Activated naive CD4-positive, alpha-beta T cell treated with Interleukin-2 at 50 U/mL for 16 hours (primary cell): Measurements from ENCODE around the gene FABP3.

ENCODE experiments used
- DNase-seq: peaks from one replicate; pipeline ENCODE4 v3.0.0-alpha.2; 2020

Gene FABP3

DNA sequence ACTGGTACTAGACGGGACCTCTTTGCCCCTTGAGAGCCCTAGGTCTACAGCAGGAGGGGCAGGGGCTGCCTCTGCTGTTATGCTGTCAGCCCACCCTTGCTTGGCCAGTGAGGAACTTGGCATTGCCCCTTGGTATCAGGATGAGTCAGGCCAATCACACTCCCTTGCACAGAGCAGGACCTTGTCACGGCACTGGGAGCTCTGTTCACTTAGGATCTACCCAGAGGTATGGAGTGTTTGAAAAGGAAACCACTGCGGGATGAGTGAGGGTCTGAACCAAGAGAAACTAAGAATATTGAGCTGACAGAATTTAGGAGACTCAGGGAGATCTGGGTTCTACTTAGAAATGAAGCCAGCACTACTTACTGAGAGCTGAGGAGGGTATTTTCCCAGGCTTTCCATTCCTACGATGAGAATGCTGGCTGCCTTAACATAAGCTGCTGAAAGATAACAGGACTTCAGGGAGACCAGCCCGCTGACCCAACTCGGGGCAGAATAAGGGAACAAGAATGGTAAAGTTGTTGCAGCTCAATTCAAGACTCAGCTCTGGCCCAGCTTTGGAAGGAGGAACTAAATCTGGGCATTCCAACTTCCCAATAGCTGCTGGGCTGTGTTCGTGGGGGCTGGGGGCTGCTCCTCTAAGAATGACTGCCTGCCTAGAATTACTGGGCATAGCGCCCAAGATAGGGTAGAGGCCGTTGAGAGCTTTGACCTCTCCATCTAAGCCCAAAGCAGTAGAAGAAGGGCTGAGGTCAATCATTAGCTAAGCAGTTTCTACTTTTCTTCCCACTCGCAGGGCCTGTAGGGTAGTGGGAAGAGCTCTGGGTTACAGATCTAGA lies 1.5 kb downstream of the FABP3 start:
- no peak for DNase-seq

DNA sequence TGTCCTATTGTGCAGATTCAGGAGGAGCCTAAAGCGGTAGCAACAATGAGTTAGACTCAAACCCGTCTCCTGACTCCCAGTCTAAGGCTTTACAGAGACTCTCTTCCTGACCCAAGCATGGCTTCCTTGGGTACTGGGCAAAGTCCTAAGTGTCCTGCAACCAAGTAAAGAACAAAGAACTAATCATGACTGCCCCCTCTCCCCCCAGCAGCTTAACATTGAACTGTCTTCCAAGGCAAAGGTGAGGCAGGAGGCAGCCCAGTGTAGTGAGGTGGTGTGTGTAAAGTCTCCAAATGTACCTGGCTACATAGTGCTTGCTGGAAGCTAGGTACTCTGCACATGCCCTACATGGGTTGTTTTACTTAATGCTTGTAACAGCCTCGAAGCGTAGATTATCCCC lies 2.3 kb downstream of the FABP3 start:
- DNase-seq = no peak

DNA sequence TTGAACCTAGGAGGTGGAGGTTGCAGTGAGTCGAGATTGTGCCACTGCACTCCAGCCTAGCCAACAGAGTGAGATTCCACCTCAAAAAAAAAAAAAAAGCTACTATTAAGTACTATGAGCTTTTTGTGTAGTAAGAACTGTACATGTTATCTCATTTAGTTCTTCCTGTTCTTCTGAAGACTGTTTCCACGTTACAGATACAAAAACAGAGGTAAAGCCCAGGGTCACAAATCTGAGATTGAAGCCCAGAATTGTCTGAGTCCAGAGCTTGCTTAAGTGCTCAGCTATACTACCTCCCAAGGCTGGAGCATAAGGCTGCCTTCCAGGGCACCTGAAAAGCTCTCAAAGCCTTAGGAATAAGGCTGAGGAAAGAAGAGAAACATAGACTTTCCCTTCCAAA lies 2.9 kb downstream of the FABP3 start:
- DNase-seq = no peak

DNA sequence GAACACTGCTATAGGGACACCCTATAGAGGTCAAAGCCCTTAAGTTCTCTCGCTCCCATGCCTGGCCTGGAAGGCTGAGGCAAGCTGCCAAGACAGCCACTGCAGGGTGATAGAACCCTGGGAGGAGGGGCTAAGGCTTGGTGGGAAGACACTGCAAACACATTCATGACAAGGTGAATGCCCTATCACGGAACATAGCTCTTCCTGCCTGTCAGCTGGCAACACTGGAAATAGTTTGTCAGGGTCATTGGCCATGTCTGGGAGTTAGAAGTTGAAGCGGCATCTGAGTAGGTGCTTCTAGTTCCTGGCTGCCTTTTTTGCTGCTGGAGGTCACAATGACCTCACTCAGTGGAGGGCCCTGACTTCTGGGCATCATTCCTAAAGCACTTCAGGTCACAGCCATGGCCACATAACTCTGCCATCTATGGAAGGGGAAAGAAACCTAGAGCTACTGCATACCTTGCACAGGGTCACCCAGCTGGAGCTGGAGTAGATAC lies 4.2 kb downstream of the FABP3 start:
- DNase-seq = no peak

DNA sequence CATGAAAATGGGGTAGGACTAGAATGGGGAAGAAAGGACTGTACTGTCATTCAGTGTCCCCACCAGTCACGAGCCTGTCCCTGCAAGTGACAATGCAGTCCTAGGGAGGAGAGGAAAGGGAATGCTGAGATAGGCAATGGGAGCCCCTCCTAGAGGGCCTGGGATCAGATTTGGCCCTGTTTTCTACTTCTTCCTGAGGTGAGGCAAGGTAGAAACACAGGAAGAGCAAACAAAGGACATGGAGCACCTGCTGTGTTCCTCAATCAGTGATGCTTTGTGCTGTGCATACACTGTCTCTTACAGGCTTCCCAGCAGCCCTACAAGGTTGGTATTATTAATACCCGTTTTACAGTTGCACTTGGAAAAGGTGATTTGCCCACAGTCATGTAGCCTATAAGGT lies 6.1 kb downstream of the FABP3 start:
- DNase-seq = no peak

DNA sequence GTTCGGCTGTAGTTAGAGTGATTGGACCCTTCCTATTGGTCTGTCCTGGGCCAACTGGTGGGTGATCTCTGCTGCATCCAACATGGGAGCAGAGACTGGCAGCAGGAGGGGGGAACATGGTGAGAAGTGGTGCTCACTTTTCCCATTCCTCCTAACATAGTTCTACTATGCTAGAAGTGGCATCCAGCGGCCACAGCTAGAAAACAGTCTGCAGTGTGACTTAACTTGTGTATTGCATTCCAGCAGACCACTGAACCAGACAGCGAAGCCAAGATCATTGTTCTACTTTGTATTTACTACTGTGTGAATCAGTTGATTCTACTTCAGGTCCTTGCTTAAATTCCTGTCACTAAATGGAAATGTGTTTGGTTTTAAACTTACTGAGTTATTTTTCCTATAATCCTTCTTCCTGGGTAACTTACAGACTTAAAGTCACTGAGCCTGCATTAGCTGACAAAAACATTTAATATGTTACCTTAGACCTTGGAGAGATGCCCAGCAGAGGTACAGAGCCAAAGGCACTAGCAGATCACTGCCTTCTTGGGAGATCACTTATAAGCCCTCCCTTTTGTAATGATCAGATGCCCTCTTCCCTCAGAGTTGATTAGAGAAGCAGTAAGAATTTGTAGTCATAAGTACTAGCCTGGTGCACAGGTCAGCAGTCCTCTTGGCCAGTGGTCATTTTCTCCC lies 8.2 kb downstream of the FABP3 start:
- no peak for DNase-seq

DNA sequence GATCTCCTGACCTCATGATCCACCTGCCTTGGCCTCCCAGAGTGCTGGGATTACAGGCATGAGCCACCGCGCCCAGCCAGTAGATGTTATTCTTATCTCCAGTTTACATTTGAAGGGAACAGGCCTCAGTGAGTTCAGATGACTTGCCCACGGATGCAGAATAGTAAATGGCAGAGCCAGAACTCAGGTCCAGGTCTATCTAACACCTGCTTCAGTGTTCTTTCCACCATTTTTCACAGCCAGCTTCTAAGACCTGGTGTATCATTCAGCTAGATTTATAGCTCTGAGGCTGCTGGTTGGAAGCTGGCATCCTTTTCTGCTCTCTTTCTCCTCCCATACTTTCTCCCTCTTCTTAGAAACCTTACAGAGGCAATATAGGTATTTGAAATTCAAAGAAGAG lies 10.8 kb downstream of the FABP3 start:
- DNase-seq = no peak

DNA sequence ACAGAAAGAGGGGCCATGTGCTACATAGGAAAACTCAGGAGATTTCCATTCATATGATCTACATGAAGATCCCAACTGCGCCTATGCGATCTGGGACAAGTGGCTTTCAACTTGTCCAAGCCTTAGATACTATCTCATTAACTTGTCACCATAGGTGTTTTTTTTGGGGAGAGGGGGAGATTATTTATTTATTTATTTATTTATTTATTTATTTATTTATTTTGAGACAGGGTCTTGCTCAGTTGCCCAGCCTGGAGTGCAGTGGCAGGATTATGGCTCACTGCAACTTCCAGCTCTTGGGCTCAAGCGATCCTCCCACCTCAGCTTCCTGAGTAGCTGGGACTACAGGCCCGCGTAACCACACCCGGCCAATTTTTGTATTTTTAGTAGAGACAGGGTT lies 11.3 kb downstream of the FABP3 start:
- DNase-seq = no peak

DNA sequence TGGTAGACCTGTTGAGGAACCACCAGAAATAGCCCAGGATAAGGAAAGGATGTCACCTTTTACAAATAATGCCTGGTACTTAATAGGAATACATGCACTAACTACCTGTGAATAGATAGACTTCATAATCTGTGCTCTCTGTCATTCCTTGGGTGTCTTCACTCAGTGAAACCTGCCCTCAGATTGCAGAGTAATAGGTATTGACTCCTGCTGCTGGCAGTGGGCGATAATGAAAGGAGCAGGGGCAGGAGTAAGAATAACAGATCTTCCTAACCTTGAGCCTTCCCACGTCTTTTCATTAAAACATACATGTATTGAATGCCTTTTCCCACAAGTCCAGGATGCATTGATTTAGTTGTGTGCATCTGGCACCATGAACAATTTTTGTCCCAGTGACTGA lies 16.4 kb downstream of the FABP3 start:
- no peak for DNase-seq

DNA sequence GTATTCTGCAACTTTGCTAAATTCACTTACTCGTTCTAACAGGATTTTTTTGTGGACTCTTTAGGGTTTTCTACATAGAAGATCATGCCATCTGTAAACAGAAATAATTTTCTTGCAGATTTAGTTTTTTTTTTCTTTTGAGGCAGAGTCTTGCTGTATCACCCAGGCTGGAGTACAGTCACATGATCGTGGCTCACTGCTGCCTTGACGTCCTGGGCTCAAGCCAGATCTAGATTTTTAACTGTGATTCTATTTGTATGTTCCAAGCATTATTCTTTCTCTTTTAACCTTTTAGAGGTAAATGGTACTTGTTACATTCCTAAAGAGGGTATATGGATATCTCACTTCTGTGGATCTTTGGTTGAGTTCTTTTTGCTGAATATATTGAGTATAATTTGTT lies 18.6 kb downstream of the FABP3 start:
- no peak for DNase-seq

DNA sequence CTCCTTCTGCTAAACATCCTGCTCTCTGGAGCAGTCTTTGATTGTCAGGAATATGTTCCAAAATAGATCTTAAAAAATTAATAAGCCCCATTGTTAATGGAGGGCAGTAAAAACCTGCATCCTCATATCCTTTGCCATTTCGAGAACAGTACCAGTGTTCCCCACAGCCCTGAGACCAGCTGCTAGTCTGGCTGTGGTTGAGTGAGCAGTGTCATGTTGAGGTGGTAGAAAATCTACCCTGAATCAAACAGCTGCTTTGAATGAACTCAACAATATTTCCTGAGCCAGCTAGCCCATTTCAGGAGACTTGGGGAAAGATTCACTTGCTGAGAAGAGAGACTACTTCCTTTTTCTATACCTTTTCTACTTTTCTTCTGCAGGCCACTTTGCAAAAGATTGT lies 24.4 kb downstream of the FABP3 start:
- DNase-seq = no peak

DNA sequence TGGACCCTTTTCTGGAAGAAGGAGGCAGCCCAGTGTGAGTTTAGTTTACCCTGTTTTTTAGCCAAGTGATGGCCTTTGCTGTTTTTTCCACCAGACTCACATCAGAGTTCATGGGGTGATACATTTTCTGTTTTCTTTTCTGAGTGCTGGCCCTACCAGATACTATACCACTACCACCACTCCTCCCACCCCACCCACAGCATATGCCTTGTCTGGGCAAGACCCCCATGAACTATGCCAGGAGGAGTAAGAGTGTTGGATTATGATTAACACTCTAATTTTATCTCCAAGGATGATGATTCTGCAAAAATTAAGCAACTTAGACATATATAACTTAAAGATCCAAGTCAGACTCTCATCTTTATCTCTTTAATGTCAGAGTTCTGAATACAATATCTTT lies 26.1 kb downstream of the FABP3 start:
- no peak for DNase-seq

DNA sequence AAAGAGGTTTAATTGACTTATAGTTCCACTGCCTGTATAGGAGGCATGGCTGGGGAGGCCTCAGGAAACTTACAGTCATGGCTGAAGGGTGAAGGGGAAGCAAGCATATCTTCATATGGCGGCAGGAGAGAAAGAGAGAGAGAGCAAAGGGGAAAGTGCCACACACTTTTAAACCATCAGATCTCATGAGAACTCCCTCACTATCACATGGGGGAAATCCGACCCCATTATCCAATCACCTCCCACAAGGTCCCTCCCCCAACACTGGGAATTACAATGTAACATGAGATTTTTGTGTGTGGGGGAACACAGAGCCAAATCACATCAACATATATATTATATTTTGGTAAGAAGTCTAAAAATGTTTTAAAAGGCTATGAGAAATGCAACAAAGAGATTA lies 27.2 kb downstream of the FABP3 start:
- DNase-seq = no peak

DNA sequence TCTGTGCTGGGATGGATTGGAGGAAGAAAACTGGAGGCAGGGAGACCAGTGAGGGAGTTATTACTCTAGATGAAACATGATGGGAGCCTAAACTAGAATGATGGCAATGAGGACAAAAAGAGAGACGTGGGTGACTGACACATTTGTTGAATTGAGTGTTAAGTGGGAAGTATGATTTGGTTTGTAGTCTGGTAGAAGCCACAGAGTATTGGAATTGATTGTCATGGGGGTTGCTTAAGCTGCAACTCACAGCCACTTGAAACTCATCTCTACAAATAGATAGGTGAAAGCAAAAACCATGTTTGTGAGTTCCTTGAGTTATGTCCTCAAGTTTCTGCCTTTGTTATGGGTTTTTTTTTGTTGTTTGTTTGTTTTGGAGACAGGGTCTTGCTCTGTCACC lies 28.4 kb downstream of the FABP3 start:
- no peak for DNase-seq

DNA sequence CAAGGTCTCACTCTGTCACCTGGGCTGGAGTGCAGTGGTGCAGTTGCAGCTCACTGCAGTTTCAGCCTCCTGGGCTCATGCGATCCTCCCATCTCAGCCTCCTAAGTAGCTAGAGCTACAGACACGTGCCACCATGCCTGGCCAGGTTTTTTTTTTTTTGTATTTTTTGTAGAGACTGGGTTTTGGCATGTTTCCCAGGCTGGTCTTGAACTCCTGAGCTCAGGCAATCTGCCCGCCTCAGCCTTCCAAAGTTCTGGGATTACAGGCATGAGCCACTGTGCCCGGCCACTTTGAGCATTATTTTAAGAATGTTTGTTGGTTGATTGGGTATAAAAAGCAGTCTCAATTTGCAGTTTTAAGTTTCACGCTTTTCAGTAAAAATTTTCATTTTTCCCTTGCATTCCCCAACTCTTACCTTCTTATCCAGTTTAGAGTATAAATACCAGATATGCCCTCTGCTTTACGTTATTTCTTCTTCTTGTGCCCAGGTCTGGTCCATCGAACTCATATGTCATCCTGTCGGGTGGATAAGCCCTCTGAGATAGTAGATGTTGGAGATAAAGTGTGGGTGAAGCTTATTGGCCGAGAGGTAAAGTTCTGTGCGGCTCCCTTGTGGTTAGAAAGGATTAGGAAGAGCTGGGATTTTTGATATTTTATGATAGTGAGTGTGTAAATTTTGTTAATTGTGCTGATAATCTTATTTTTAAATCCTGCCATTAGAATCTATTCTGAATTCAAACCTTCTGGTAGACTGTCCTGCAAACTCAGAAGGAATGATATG lies 36.0 kb downstream of the FABP3 start:
- no peak for DNase-seq

DNA sequence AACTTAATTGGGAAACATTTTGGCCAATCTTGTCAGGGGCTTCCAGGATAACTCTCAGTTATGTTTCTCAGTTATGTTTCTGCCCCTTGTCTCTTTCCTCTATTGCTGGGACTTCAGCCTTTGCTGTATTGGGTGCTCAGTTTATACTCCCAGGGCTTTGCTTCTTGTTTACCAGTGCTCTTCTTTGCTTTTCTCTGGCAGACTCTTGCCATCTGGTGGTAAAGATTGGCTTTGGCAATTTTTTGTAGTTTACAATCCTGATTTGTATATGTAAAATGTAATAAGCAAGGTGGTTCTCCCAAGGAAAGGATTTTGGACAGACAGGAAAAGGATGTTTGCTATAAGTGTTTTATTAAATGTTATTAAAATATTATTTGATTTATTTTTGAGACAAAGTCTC lies 37.9 kb downstream of the FABP3 start:
- DNase-seq = no peak

DNA sequence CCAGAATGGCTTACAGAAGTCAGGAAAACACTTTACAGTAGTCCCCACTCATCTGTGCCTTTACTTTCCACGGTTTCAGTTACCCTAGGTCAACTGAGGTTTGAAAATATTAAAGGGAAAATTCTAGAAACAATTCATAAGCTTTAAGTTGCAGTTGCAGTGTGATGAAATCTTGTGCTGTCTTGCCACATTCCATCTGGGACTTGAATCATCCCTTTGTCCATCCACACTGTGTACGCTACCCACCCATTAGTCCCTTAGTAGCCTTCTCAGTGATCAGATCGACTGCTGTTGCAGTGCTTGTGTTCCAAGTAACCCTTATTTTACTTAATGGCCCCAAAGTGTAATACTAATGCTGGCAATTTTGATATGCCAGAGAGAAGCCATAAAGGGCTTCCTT lies 45.5 kb downstream of the FABP3 start:
- DNase-seq = no peak

DNA sequence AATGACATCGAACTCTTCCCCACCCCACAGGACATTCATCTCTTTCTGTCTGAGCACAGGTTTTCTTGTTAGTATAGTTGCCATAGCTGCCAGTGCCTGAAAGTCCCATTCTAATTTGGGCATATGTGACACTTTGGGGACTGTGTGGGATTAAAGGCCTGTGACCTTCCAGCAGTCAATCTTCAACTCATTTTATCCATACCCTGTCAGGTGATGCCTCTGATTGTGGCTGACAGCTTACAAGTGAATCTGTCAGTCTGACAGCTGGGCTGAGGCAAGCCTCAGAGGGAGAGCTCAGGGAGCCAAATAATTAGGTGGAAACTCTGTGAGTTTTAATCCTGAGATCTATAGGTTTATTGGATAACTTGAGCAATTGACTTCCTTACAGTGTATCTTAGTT lies 46.4 kb downstream of the FABP3 start:
- DNase-seq = no peak

DNA sequence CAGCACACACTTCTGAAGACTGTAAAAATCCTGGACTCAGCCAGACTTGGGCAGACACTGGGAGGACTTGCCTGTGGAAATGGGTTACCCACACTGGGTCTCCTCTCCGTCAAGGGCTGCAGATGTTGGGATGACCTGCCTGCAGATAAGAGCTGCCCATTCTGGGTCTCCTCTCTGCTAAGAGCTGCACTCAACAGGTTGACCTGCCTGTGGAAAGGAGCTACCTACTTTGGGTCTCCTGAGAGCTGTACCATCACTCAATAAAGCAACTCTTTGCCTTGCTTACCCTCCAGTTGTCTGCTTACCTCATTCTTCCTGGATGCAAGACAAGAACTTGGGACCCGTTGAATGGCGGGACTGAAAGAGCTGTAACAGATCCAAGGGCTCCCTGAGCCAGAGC lies 47.9 kb downstream of the FABP3 start:
- DNase-seq = no peak

DNA sequence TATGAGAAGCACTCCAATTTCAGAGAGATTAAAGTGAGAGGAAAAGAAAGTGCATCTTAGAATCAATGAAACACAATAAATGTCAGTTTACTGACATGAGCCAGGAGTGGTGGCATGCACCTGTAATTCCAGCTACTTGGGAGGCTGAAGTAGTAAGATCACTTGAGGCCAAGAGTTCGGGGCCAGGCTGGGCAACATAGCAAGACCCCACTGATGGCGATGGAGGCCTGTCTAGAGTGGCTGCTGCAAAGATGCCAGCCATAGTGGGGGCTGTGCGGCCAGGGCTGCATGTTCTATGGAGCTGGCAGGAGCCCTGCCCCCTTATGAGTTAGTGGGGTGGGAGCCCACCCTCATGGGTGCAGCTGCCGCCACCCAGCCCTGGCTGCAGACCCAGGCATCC lies 48.8 kb downstream of the FABP3 start:
- DNase-seq = no peak

DNA sequence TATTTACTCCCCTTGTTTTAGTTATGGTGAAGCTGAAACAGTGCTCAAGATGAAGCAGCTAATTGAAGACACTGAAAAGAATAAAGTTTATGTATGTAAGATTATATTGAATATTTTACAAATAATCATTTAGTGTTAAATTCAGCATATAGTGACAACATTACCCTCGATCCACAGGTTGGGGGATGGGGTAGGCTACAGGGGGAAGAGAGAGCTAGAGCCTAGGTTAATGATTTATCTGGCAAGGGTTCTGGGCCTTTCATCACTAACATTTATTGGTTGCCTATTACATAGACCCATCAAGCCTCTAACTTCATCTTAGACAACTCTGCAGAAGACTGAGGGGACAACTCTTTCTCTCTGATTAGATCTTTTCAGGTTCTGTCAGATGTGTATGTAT lies 54.7 kb downstream of the FABP3 start:
- no peak for DNase-seq

DNA sequence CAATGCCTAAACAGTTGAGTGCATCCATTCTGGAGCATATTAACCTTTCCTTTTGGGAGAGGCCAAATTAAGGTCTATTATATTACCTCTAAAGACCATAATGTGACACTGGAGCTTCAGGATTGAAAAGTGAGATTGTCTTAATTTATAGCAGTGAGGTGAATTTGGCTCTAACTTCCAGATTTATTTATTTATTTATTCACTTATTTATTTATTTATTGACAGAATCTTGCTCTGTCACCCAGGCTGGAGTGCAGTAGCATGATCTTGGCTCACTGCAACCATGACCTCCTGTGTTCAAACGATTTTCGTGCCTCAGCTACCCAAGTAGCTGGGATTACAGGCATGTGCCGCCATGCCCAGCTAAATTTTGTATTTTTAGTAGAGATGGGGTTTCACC lies 57.0 kb downstream of the FABP3 start:
- no peak for DNase-seq
